Islet of Langerhans (tissue), 1 donor: ENCODE results near the gene GPR146.
"Not testable (repeated sequence)": the region's sequence is repeated elsewhere in the genome, so short reads cannot be mapped to it uniquely, and the experiment has no call there.

ENCODE experiments used
- FAIRE-seq: peaks from one replicate; lab custom pipeline; 2011; peaks lifted over from hg19 to GRCh38; lab: Jason Lieb, UNC

The GPR146 gene

DNA sequence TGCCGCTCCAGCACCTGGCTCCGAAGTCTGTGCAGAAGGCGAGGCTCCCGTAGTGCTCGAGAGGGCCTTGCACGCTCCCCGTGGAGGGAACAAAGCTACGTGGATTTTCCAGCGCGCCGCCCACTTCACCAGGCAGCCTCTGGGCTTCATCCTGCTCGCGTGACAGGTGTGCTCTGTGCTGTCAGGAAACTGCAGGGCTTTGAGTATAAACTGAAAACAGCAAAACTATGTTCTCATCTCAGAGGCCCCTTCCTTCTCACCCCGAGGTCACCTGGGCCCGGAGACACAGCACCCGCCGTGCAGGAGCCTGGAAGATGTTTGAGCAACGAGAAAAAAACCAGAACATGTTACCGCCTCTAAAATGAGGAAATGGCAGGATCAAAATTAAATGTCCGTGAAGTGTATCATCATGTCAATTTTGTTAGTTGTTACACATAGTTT lies 17.6 kb upstream of the GPR146 start:
- no peak for FAIRE-seq

DNA sequence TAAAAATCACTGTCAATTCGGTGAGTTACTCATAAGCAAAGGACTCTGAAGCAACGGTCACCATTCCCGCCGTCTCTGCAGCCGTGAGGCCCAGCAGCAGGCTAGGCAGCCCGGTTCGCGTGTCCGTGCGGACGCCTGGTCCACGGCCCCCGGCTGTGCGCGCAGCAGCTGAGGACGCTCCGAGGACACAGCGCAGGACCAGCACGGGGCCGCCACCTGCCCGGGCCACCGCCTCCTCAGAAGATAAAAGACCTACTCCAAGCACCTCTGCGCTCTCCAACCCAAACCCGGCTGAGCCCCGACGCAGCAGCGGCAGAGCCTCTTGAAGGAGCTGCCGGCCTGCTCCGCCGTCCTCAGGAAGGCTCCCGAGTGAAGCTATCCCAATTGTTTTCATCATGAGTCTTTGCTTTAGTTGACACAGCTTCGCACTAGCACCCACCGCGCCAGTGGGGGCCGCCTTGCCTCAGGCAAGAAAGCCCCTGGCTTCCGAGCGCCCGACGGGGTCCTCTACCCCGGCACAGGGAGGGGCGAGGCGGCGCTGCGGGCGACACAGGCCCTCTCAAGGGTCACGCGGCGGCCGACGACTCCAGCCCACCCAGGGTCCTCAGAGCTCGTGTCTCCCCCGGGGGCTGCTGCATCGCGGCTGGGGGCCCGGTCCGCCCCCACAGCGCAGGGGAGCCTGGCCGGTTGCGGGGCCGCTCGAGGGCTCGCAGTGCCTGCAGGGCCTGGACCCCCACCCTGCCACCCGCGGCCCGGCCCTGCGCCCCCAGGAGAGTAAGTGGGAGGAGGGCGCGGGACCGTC lies 16.9 kb upstream of the GPR146 start:
- FAIRE-seq, result no peak

DNA sequence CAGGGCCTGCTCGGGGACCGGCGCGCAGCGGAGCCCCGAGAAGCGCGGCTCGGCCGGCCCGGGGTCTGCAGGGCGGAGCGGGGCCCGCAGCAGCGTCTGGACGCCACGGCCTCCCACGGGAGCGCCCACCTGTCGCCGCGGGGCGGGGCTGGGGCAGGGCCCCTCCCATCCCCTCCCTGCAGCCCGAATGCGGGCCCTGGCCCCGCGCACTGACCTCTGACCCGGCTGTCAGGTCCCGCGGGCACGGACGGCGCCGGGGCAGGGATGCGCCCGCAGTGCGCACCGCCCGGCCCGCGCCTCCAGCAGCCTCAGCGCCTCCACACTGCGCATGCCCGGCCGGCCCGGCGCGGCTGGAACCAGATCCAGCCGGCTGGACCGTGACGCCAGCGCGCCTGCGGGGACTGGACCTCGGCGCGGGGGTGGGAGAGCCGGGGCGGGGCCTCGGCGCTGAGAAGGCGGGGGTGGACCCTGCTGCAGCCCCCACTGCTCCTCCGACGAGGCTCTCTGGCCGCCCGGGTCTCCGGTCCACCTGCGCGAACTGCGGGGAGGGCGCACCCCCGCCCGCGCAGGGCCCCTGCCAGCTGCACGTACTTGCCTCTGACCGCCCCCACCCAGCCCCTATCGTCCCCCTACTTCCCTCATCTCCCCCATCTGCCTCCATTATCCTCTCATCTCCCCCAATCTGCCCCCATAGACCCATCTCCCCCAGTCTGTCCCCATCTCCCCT lies 16.1 kb upstream of the GPR146 start:
- FAIRE-seq, result no peak

DNA sequence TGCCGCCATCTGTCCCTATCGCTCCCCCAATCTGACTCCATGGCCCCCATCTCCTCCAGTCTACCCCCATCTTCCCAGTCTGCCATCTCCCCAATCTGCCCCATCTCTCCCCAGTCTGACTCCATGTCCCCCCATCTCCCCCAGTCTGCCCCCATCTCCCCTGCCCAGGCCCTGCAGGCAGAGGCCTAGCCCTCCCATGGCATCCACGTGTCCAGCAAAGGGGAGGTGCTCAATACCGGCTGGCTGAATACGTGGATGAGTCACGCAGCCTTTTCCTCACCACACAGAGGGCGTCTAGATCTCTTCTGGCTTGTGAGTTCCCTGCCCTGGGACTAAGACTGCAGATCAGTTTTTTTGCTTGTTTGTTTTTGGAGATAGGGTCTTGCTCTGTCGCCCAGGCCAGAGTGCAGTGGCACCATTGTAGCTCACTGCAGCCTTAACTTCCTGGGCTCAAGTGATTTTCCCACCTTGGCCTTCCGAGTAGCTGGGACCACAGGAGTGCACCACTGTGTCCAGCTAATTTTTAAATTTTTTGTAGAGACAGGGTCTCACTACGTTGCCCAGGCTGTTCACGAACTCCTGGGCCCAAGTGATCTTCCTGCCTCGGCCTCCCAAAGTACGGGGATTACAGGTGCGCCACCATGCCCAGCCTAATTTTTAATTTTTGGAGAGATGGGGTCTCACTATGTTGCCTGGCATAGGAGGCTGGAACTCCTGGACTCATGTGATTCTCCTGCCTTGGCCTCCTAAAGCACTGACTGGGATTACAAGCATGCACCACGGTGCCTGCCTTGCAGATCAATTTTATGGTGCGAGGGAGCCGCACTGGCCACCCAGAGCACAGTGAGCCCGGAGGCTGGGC lies 15.3 kb upstream of the GPR146 start:
- peak; percentile 94 for FAIRE-seq

DNA sequence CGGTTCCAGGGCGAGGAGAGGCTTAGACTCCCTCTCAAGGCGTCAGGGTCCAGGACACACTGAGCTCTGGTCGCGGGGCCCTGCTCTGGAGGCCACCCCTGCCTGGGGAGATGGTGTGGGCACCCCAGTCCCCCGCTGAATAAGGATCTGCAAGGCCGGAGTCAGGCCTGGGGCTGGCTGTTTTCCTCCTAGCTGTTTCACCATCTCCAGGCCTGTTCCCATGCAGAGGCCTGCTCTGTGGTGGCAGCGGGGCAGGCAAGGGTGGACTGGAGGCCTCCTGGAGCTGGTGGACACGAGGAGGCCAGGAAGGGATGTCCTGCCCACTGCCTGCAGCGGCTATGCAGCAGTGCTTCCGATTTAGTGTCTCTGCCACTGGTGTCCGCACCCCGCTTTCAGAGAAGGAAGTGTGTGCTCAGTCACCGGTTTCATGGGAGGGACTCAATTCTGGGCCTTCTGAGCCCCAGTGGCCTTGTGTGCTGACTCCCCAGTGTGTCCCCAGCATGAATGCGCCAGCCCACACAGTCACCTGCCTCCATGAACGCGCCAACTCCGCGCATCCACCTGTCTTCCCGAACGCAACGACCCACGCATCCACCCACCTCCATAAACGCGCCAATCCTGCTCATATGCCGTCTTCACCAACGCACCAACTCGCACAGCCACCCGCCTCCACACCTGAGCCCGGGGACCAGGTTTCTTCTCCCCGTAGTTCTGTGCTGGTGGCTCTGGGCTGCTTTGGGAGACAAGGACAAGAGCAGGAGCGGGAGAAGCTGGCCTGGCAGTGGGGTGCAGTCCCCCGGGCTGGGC lies 14.5 kb upstream of the GPR146 start:
- no peak for FAIRE-seq

DNA sequence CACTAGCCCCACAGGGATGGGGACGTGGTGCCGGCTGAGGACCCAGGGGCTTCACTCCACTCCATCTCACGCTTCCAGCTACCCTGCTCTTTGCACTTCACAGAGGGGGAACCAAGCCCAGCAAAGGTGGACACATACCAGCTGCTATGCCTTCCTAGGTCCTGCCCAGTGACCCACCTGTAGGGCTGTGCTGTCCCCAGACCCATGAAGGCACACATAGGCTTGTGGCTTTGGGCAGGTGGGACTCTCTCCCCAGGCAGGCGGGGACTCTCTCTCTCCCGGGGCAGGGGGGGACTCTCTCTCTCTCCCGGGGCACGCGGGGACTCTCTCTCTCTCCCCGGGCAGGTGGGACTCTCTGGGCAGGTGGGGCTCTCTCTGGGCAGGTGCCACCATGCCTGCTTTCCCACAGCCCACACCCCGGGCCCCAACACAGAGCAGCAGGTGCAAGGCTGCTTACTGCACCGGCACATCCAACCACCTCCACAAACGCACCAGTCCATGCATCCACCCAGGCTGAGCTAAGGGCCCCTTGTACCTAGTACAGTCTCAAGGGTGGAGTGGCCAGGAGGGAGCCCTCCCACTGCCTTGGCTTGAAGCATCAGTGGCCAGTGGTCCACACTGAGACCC lies 13.8 kb upstream of the GPR146 start:
- no peak for FAIRE-seq

DNA sequence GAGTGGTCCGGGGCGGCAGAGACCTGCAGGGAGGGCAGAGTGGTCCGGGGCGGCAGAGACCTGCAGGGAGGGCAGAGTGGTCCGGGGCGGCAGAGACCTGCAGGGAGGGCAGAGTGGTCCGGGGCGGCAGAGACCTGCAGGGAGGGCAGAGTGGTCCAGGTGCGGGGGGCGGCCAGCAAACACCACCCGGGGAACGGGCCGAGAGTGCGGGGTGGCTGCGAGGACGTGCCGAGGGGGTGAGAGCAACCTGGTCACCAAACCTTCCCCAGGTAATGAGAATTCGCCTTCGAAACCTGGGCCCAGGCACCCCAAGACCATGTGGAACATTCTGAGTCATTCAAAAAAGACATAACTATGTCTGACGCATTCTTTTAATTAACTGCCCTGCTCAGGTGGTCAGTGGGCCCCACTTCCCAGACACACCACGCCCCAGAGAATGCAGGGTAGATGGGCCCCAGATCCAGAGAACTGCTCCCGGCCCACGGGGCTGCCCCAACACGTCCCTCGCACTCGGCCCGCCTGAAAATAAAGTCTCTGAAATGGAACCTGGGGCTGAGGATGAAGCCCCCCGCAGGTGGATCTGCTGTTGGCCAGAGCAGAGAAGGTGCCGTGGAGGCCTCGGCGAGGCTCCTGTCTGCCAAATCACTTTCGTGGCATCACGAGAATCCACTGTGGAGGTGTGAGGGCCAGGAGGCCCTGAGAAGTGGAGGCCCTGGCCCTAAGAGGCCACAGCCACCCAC lies 12.5 kb upstream of the GPR146 start:
- FAIRE-seq, result no peak

DNA sequence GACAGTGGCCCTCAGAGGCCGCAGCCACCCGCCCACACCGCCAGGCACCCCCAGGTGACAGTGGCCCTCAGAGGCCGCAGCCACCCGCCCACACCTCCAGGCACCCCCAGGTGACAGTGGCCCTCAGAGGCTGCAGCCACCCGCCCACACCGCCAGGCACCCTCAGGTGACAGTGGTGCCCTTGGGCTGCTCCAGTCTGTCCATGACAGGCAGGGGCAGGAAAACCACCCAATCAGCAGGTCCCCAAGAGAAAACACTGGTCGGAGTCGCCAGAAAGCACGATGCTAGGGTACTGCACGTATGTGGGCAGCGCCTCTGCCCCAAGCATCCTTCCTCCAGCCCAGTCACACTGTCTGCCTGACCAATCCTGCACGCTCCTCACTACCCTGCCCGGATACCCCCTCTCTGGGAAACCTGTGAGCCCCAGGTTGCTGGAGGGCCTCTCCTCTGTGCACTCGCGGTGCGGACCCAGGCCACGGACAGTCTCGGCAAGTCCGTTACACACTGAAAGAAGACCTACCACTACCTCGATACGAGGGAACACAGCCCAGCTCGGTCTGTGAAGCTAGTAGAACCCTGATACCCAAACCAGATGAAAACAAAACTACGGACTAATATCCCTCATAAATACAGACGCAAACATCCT lies 11.7 kb upstream of the GPR146 start:
- no peak for FAIRE-seq

DNA sequence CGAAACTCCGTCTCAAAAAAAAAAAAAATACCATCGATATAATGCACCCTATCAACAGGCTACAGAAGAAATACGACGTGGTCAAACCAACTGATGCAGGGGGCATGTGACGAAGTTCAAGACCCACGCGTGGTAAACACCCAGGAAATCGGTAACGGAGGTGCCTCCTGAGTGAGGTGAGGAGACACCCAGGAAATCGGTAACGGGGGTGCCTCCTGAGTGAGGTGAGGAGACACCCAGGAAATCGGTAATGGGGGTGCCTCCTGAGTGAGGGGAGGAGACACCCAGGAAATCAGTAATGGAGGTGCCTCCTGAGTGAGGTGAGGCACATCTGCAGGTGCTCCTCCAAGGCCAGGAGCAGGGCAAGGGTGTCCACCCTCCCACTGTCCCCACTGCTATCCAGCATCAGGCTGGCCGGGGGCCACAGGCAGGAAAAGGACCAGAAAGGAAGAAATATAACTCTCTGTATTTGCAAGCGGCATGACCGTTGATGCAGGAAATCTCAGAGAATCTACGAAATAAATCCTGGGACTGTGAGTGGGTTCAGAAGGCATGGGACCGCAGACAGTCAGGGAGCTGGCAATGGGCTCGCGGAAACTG lies 10.7 kb upstream of the GPR146 start:
- FAIRE-seq, result no peak

DNA sequence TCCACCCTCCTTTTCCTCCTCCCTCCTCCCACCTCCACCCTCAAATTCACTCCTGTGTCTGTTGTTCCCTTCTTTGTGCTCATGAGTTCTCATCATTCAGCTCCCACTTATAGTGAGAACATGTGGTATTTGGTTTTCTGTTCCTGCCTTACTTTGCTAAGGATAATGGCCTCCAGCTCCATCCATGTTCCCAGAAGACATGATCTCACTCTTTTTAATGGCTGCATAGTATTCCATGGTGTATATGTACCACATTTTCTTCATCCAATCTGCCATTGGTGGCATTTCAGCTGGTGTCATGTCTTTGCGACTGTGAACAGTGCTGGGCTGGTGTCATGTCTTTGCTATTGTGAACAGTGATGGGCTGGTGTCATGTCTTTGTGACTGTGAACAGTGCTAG lies 9.6 kb upstream of the GPR146 start:
- not testable (repeated sequence) for FAIRE-seq

DNA sequence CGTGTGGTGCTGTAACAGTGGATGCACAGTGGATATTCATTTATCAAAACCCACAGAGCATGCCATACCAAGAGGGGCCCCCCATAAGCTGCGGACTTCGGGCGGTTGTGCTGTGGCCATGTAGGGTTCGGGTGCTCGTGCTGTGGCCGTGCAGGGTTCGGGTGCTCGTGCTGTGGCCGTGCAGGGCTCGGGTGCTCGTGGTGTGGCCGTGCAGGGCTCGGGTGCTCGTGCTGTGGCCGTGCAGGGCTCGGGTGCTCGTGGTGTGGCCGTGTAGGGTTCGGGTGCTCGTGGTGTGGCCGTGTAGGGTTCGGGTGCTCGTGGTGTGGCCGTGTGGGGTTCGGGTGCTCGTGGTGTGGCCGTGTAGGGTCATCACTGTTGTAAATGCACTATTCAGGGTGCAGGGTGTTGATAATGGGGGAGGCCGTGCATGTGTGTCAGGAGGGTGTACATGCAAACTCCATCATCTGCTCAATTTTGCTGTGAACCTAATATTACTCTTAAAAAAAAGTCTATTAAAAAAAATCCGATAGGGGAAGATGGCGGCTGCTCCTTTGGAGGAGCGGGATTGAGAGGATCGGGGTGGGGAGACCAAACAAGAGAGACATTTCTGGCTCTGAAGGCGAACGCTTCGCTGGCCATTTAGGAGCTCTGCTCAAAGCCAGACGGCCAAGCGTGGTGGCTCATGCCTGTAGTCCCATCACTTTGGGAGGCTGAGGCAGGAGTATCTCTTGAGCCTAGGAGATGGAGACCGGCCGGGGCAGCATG lies 8.0 kb upstream of the GPR146 start:
- FAIRE-seq, result not testable (repeated sequence)

DNA sequence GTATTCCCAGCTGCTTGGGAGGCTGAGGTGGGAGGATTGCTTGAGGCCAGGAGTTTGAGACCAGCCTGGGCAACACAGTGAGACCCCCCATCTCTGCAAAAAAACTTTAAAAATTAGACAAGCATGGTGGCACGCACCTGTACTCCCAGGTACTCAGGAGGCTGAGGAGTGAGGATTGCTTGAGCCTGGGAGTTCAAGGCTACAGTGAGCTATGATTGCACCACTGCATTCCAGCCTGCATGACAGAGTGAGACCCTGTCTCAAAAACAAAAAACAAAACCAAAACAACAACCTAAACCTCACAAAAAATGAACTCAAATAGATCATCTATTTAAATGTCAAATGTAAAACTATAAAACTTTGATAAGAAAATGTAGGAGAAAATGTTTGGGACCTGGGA lies 4.1 kb upstream of the GPR146 start:
- FAIRE-seq, result not testable (repeated sequence)

DNA sequence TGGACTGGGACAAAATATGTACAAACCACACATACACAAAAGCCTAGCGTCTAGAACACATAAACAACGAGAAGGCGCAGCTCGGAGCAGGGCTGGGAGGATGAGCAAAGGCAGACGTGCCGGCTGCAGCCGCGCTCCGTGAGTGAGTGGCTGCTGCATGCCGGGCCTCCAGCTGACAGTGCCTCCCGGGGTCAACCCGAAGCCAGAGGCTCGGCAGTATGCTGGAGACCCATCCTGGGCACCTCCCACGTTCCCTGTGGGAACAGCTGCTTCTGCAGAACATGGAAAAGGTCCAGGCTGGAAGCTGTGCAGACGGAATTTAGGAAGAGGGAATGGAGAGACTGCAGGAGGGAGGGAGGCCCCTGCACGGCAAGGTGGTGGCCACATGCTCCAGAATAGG lies 3.6 kb upstream of the GPR146 start:
- no peak for FAIRE-seq

DNA sequence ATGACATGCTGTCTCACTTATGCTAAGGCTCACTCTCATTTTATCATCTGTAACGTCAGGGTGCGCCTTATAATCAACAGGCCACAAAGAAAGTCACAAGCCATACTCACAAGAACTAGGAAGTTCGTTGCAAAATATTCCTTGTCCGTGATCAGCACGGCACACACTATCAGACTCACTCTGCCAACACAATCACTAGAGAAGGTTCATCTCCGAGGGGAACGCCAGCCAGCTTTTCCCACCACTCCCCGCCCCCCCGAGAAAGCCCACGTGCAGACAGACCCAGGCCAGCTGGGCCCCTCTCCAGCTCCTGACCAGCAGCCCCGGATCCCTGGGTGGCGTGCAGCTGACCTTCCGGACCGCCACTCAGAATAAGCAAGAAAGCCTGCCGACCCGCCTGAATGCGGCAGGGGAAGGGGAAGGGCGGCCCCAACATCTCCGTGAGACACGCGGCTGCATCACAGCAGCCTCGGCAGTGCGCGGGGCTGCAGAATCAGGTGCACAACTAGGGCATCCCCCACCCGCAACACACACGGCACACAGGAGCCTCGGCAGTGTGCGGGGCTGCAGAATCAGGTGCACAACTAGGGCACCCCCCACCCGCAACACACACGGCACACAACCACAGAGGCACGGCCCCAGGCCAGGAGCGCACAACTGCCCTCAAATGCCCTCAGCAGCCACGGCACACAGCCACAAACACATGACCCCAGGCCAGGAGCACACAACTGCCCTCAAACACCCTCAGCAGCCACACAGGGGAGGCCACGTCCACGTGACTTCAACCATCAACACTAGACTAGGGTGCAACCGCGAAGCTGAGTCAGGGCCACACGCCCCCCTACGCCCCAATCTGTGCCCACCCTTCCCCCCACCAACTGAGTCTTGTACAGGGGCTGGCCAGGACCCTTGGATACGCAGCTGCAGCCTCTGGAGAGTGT lies 2.5 kb upstream of the GPR146 start:
- no peak for FAIRE-seq

DNA sequence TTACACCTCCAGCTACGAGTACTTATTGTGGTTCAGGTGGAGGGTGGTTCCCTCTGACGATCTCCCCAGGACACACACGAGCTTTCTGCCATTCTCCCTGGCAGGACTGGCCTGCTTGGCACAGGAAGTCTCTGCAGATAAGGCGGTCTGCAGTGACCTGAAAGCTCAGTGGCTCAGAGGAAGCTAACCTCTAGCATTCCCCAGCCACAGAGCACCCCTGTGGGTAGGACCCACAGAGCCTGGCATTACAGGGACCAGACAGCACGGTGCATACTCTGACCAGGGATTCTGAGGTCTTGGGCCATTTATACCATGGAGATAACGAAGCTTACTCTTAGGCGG lies 1.9 kb upstream of the GPR146 start:
- no peak for FAIRE-seq

DNA sequence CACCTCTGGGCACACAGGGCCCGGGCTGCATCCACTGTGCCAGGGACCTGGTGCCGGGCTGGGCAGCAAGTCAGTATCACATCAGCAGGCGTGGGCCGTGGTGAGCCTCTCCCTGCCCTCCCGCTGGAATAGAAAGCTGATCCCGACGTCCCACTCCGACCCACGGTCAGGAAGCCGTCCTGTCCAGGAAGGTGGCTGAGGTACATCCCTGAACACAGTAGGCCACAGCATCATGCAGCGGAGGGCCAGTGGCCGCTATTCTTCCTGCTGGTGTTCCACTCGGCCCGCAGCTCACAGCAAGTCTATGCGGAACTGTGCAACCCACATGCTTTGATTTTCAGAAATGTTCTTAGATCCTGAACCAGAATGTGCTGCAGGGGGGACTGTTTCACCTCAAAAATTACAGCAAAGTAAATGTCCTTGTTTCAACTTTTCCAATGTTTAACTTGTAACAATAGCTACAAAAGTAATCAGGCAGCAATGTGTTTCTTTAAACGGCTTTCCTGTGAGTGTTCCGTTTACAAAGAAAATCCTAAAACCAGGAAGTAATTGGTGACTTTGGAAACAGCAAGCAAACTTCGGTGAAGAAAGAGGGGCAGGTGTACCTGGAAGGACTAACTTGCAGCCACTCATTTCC lies 676 bp upstream of the GPR146 start:
- no peak for FAIRE-seq
